SK-N-MC (cell line): ENCODE measurements around the gene RUFY4.

Experiments used
- EZH2 ChIP-seq: fragments of 200-600 bp; sonication (generic); IDR thresholded peaks from one replicate; pipeline ENCODE4 v1.6.1; 2017; ENCODE audit warnings: antibody characterized with exemption
- FOXP2 ChIP-seq: optimal IDR thresholded peaks from 2 replicates; pipeline ENCODE3; 2011; ENCODE audit warnings: mild to moderate bottlenecking, moderate library complexity; ENCODE audit not compliant: insufficient read depth; ENCODE audit errors: extremely low read length, control extremely low read depth
- POLR2AphosphoS5 ChIP-seq: IDR thresholded peaks from 2 replicates; pipeline ENCODE4 v1.6.1; 2012; ENCODE audit warnings: mild to moderate bottlenecking, low read depth, low read length, borderline replicate concordance

DNA sequence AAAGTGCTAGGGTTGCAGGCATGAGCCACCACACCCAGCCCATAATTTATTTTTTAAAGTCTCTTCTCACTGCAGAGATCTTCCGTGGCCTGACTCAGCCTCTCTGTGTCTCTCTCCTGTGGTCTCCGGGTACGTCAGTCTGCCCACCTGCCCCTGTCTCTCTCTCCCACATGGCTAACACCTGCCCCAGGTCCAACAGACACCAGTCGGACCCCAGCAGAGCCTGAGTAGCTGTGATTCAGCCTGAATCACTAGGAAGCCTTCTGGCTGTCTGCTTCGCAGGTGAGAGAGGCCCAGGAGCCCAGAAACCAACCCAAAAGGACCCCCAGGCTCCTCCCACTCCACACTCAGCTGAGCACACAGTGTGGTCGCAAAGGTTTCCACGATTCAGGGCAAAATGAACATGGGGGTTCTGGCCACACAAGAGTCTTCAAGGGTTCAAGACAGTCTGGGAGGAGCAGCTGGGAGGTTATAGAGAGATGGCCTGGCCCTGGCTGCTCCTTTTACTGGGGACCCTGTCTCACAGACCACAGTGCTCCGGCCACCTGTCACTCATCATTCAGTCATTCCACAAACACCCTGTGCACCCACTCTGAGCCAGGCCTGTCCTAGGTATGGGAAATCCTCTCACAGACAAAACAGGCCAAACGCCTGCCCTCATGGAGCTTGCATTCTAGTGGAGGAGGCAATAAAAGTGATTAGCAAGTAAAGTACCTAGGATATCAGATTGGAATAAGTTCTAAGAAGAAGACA, 8.6 kb downstream of the RUFY4 start:
- TF ChIP-seq EZH2 (no peak), POLR2AphosphoS5 (no peak), FOXP2 (no peak)
